ENCODE data around the gene NHSL1.

DNA sequence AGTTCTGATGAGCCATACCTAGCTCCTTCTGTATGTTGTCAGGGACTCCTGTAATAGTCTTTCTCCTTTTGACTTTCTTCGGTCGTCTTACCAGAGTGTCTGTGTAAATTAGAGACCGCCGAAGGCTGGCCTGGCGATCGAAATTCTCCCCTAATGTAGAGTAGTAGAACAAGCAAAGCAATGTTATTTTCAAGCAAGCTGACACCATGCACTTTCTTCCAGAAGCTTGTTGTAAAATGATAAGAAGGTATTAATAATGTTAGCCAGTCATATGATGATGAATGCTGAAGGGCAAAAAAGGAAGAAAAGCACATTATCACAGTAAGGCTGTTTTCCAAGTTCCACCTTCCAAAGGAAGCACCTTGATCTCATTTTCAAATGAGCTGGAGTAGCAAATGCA, 57.3 kb downstream of the NHSL1 start:
- TF ChIP-seq POLR2AphosphoS5 (IDR thresholded peaks at IDR 0.05; ENCODE audit: low read depth, low read length) = no peak
- TF ChIP-seq TAF1 (IDR thresholded peaks at IDR 0.05; ENCODE audit: borderline replicate concordance, insufficient read depth, low read length) = no peak
- TF ChIP-seq SIN3A (IDR thresholded peaks at IDR 0.05; ENCODE audit: borderline replicate concordance, insufficient read depth, low read length) = no peak
- TF ChIP-seq REST (IDR thresholded peaks at IDR 0.05; ENCODE audit: insufficient read depth in 1 of 2, low read depth in 2 of 2, low read length in 2 of 2) = no peak
- TF ChIP-seq FOXP2 (optimal IDR thresholded peaks at IDR 0.05; ENCODE audit: borderline replicate concordance, extremely low read depth, extremely low read length, insufficient read depth) = no peak
